Ecto neural progenitor cell (in vitro differentiated cells): ENCODE results near the gene FAM241B.

ENCODE experiments used
- DNase-seq: peaks from one replicate; pipeline ENCODE4 v3.0.0-alpha.2; 2018; ENCODE audit warnings: low spot score

The FAM241B gene

GRCh38 chr10:69634759-69635425 lies 4.8 kb downstream of the FAM241B start:
- DNase-seq = peak; percentile 43

- DNase-seq = peak; percentile 41
Observed at GRCh38 chr10:69635428-69636272, 5.6 kb downstream of the FAM241B start.

GRCh38 chr10:69636273-69636575 lies 6.2 kb downstream of the FAM241B start:
- no peak for DNase-seq

- peak; percentile 55 for DNase-seq
Observed at GRCh38 chr10:69636626-69637605, 6.9 kb downstream of the FAM241B start.

- peak; percentile 42 for DNase-seq
Observed at GRCh38 chr10:69638642-69639041, 8.6 kb downstream of the FAM241B start.

GRCh38 chr10:69639291-69640195 lies 9.5 kb downstream of the FAM241B start:
- DNase-seq = peak; percentile 79

- DNase-seq = no peak
Observed at GRCh38 chr10:69640196-69640980, 10.3 kb downstream of the FAM241B start.

GRCh38 chr10:69641261-69641980 lies 11.4 kb downstream of the FAM241B start:
- DNase-seq = no peak

- DNase-seq = no peak
Observed at GRCh38 chr10:69642747-69643146, 12.7 kb downstream of the FAM241B start.

- no peak for DNase-seq
Observed at GRCh38 chr10:69643779-69644657, 14.0 kb downstream of the FAM241B start.

GRCh38 chr10:69644658-69645295 lies 14.7 kb downstream of the FAM241B start:
- peak; percentile 81 for DNase-seq

- no peak for DNase-seq
Observed at GRCh38 chr10:69645296-69646184, 15.5 kb downstream of the FAM241B start.

- peak; percentile 80 for DNase-seq
Observed at GRCh38 chr10:69646185-69647060, 16.4 kb downstream of the FAM241B start.

GRCh38 chr10:69647126-69647525 lies 17.1 kb downstream of the FAM241B start:
- DNase-seq = no peak

GRCh38 chr10:69647819-69648218 lies 17.8 kb downstream of the FAM241B start:
- no peak for DNase-seq

GRCh38 chr10:69648461-69648860 lies 18.4 kb downstream of the FAM241B start:
- DNase-seq = no peak
